Calu3 (cell line): Measurements from ENCODE around the gene MORF4L2. TPM values are rescaled to one million over a fixed set of nuclear protein-coding genes. Genes with fewer than 3 reads are reported as not detected.
A peak's percentile ranks its signal among the peaks of the same experiment; 100 is the strongest.

Source experiments
- BruUV-seq: library from RNA; stranded (reverse); fragments of 400-500 nt; replicated peaks from 2 replicates; lab custom pipeline; 2021; lab: Mats Ljungman, UMichigan
- CTCF ChIA-PET: fragments of 300-600 bp; sonication (Branson Sonifier 250); formaldehyde crosslinking; loops from one replicate; lab custom pipeline; 2022; ENCODE audit warnings: antibody characterized with exemption; lab: Charles Lee
- DNase-seq: peaks from one replicate; pipeline ENCODE4 v3.0.0; 2022
- H3K27ac Mint-ChIP-seq: one replicate; pipeline ENCODE4 v1.8.0; 2022; ENCODE audit warnings: mixed read lengths; ENCODE audit not compliant: unreplicated experiment
- H3K27me3 Mint-ChIP-seq: one replicate; pipeline ENCODE4 v1.8.0; 2022; ENCODE audit warnings: mixed read lengths; ENCODE audit not compliant: unreplicated experiment
- H3K36me3 Mint-ChIP-seq: one replicate; pipeline ENCODE4 v1.8.0; 2022; ENCODE audit warnings: mild to moderate bottlenecking, moderate library complexity, mixed read lengths; ENCODE audit not compliant: insufficient read depth, unreplicated experiment
- H3K4me1 Mint-ChIP-seq: one replicate; pipeline ENCODE4 v1.8.0; 2022; ENCODE audit warnings: mild to moderate bottlenecking, low read depth, mixed read lengths; ENCODE audit not compliant: unreplicated experiment
- H3K4me3 Mint-ChIP-seq: one replicate; pipeline ENCODE4 v1.8.0; 2022; ENCODE audit warnings: mild to moderate bottlenecking, low read depth, moderate library complexity, mixed read lengths; ENCODE audit not compliant: unreplicated experiment
- H3K9me3 Mint-ChIP-seq: one replicate; pipeline ENCODE4 v1.8.0; 2022; ENCODE audit warnings: low read depth, mixed read lengths; ENCODE audit not compliant: unreplicated experiment
- CTCF ChIP-seq: fragments of 200-600 bp; IDR thresholded peaks from one replicate; pipeline ENCODE4 v1.8.0; 2022; ENCODE audit warnings: antibody characterized with exemption; ENCODE audit not compliant: unreplicated experiment
- intact Hi-C: fragments of 100-400 bp; cut with micrococcal nuclease; formaldehyde crosslinking; loops from one replicate; pipeline ENCODE4 v1.10.0; 2022; ENCODE audit not compliant: unreplicated experiment
- total RNA-seq: library from RNA; stranded (reverse); gene quantifications from 2 replicates; pipeline ENCODE4 v1.2.3, GENCODE V29; 2022

Gene MORF4L2
- total RNA-seq, 1 experiment from 2014 or later: 388 TPM

DNA sequence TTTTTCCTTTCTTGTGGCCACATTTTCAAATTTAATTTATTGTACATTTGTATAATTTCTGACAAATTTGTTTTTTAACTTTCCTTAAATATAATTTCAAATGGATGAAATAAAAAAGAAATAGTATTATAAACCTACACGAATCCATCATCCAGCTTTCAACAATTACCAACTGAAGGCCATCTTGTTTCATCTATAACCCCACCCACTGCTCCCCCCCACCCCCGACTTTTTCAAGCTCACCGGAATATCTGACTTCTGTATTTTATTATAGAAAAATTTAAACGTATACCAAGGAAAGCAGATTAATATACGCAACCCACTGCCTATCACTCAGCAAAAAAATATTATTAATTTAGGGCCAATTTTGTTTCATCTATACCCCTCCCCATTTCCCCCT is 1.1 kb downstream of the MORF4L2 start:
- intact Hi-C loops: loop anchor here (2.0 to 5.0 kb wide), 3 partner anchors 29 to 153 kb away; partner anchors contain the start of gene TCEAL1
- no TSS peak for BruUV-seq
- no peak for DNase-seq
- H3K27me3 Mint-ChIP-seq: no peaks in the 10 kb centered on the region
- no peaks in the 10 kb centered on the region for H3K9me3 Mint-ChIP-seq
- CTCF ChIA-PET: interaction anchor here (0.7 to 1.3 kb wide), 2 partner anchors 45 to 55 kb away, joined by 3 to 4 read pairs; no protein-coding TSS in a partner anchor
- peaks cover 7% of the 10 kb centered on the region for H3K4me1 Mint-ChIP-seq
- H3K27ac Mint-ChIP-seq: no peak overlapping the region
- no peak overlapping the region for H3K4me3 Mint-ChIP-seq
- peaks cover 40% of the 10 kb centered on the region for H3K36me3 Mint-ChIP-seq
- TF ChIP-seq CTCF: no peak

- H3K36me3 Mint-ChIP-seq: peaks cover 80% of the 10 kb centered on the region
These were observed 5.1 kb downstream of the MORF4L2 start for GRCh38 chrX:103681443-103681842.

GRCh38 chrX:103678199-103678993 is 8.1 kb downstream of the MORF4L2 start:
- TF ChIP-seq CTCF: no peak
- H3K36me3 Mint-ChIP-seq: peaks cover 80% of the 10 kb centered on the region
- no TSS peak for BruUV-seq
- no peaks in the 10 kb centered on the region for H3K27me3 Mint-ChIP-seq
- intact Hi-C loops: no loop called here
- H3K9me3 Mint-ChIP-seq: no peaks in the 10 kb centered on the region
- no peak overlapping the region for H3K4me3 Mint-ChIP-seq
- peaks cover 17% of the 10 kb centered on the region for H3K4me1 Mint-ChIP-seq
- CTCF ChIA-PET: no interaction called here
- DNase-seq: no peak
- peak overlapping the region; percentile 57 for H3K27ac Mint-ChIP-seq

More at GRCh38 chrX:103681443-103681842, 5.1 kb downstream of the MORF4L2 start:
- BruUV-seq: no TSS peak
- Mint-ChIP-seq H3K27me3 (no peaks in the 10 kb centered on the region), H3K27ac (no peak overlapping the region), H3K4me1 (peaks cover 24% of the 10 kb centered on the region), H3K9me3 (no peaks in the 10 kb centered on the region), H3K4me3 (no peak overlapping the region)
- intact Hi-C loops: no loop called here
- no peak for TF ChIP-seq CTCF
- no peak for DNase-seq
- CTCF ChIA-PET: no interaction called here

DNA sequence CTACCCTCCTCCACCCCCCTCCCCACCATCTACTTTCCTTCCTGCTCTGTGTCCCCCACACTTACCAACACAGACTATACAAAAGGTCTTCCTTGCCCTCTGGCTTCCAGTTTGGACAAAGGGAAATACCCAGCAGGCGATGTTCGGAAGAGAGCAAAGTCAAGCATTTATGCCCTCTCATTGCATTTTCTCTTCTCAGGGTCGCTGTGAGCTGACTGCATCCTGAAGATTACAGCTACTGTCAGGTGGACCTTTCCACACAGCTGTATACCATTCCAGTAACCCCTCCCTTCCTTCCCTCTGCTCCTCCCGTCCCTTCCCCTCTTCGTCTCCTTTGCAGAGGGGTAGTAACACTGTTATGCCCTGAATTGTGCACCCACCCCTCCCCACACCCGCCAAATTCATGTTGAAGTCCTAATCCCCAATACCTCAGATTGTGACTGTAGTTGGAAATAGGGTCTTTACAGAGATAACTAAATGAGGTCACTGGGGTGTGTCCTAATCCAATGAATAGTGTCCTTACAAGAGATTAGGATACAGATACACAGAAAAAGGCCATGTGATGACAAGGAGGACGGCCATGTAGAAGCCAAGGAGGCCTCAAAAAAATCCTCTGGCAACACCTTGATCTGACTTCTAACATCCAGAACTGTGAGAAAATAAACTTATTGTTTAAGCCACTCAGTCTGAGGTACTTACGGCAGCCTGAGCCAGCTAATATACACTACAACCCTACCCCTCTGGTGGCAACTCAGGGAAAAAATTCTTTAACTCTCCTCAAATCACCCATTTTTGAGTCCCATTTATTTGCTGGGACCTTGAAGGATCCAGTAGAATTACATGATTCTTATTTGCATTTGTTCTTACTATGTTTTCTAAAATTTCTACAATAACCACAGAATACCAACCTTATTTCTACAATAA is 11.7 kb downstream of the MORF4L2 start:
- H3K4me3 Mint-ChIP-seq: no peak overlapping the region
- CTCF ChIA-PET: no interaction called here
- H3K4me1 Mint-ChIP-seq: peaks cover 17% of the 10 kb centered on the region
- BruUV-seq: no TSS peak
- no peaks in the 10 kb centered on the region for H3K27me3 Mint-ChIP-seq
- DNase-seq: no peak
- intact Hi-C loops: no loop called here
- TF ChIP-seq CTCF: no peak
- no peak overlapping the region for H3K27ac Mint-ChIP-seq
- peaks cover 50% of the 10 kb centered on the region for H3K36me3 Mint-ChIP-seq
- H3K9me3 Mint-ChIP-seq: no peaks in the 10 kb centered on the region
